ENCODE results near the gene ALCAM. TPM values are rescaled to one million over a fixed set of nuclear protein-coding genes. Genes with fewer than 3 reads are reported as not detected.

Gene ALCAM
- total RNA-seq, 2 experiments from 2014 or later = 47.7 to 51.3 TPM

GRCh38 chr3:105367063-105367405, 325 bp downstream of the ALCAM start:
- TF ChIP-seq EZH2phosphoT487 (IDR thresholded peaks at IDR 0.05; ENCODE audit: borderline replicate concordance, low read depth, low read length) = no peak
- TF ChIP-seq, protein P1, sequence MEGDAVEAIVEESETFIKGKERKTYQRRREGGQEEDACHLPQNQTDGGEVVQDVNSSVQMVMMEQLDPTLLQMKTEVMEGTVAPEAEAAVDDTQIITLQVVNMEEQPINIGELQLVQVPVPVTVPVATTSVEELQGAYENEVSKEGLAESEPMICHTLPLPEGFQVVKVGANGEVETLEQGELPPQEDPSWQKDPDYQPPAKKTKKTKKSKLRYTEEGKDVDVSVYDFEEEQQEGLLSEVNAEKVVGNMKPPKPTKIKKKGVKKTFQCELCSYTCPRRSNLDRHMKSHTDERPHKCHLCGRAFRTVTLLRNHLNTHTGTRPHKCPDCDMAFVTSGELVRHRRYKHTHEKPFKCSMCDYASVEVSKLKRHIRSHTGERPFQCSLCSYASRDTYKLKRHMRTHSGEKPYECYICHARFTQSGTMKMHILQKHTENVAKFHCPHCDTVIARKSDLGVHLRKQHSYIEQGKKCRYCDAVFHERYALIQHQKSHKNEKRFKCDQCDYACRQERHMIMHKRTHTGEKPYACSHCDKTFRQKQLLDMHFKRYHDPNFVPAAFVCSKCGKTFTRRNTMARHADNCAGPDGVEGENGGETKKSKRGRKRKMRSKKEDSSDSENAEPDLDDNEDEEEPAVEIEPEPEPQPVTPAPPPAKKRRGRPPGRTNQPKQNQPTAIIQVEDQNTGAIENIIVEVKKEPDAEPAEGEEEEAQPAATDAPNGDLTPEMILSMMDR (conservative IDR thresholded peaks at IDR 0.05; ENCODE audit: low read length) = no peak
- Histone ChIP-seq H3K9me3 (ENCODE audit: low read length) (no peaks in the 10 kb centered on the region), H2AFZ (ENCODE audit: low read length) (peak overlapping the region; percentile 94; the same call in 1 of the 2 replicates), H3K36me3 (ENCODE audit: insufficient read depth, low read length) (no peaks in the 10 kb centered on the region), H4K20me1 (ENCODE audit: insufficient read depth, low read length) (0 out of 2 replicates have a peak, but pooled peaks cover 4% of the 10 kb centered on the region), H3K79me2 (ENCODE audit: insufficient read depth, low read depth, low read length) (peaks cover 35% of the 10 kb centered on the region), H3K4me2 (ENCODE audit: low read length) (peak overlapping the region; percentile 94), H3K4me3 (ENCODE audit: low read depth, low read length, poor library complexity, severe bottlenecking) (peak overlapping the region; percentile 74), H3K9me2 (ENCODE audit: insufficient read depth, low read length) (no peaks in the 10 kb centered on the region), H3K27ac (ENCODE audit: low read depth, low read length, poor library complexity, severe bottlenecking) (peak overlapping the region; percentile 92), H3K4me1 (ENCODE audit: insufficient read depth, low read length, poor library complexity, severe bottlenecking) (peaks cover 27% of the 10 kb centered on the region)
- CTCF ChIA-PET (ENCODE audit: unreplicated experiment) = no interaction called here
- BruUV-seq (replicated peaks) = no TSS peak
- peak; percentile 33 for DNase-seq (ENCODE audit: low spot score)
- intact Hi-C loops (cut with micrococcal nuclease; ENCODE audit: unreplicated experiment) = loop anchor here (5.0 kb wide), 3 partner anchors 500 to 1095 kb away; partner anchors contain the start of gene CBLB
- POLR2A ChIA-PET = interaction anchor here (1.1 to 2.5 kb wide), 2 partner anchors 11 to 890 kb away, joined by 5 to 15 read pairs; no protein-coding TSS in a partner anchor

DNA sequence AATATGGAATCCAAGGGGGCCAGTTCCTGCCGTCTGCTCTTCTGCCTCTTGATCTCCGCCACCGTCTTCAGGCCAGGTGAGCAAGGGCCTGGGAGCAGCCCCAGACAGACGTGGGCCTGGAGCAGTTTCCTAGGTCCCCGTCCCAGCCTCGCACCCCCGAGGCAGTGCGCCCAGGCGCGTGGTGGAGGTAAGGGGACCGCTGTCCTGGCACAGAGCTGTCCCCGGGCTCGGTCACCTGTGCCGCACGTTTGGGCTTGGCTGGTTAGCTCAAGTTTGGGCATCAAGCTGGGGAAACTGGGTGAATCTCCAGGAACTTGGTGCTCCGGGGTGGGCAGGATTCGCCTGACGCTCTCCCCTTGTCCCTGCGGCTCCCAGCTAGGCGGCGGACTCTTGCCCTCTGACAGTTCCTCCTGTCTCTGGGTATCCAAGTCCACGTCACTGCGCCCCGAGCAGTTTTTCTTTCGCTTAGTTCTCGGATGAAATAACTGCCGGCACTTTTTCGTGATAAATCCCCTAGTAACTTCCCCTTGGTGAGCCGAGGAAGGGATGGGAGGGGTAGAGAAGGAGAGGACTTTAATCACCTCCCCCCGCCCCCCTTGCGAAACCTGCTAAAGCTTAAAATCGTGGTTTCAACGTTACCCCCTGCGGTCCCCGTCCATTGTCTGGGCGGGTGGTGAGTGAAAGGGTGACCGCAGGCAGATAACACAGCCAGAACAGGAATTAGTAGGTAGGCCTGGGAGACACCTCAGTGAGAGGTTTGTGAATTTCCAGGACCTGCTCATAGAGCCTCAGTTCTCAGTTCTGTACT, 901 bp downstream of the ALCAM start:
- 0 out of 2 replicates have a peak, but pooled peaks cover 9% of the 10 kb centered on the region for H4K20me1 ChIP-seq (ENCODE audit: insufficient read depth, low read length)
- no TSS peak for BruUV-seq (replicated peaks)
- peaks cover 27% of the 10 kb centered on the region for H3K4me1 ChIP-seq (ENCODE audit: insufficient read depth, low read length, poor library complexity, severe bottlenecking)
- no peaks in the 10 kb centered on the region for H3K9me2 ChIP-seq (ENCODE audit: insufficient read depth, low read length)
- no peaks in the 10 kb centered on the region for H3K36me3 ChIP-seq (ENCODE audit: insufficient read depth, low read length)
- H3K27ac ChIP-seq (ENCODE audit: low read depth, low read length, poor library complexity, severe bottlenecking) = peak overlapping the region; percentile 92
- TF ChIP-seq, protein P1 (conservative IDR thresholded peaks at IDR 0.05; ENCODE audit: low read length) = no peak
- no peak for TF ChIP-seq EZH2phosphoT487 (IDR thresholded peaks at IDR 0.05; ENCODE audit: borderline replicate concordance, low read depth, low read length)
- H3K4me2 ChIP-seq (ENCODE audit: low read length) = peak overlapping the region; percentile 94
- H2AFZ ChIP-seq (ENCODE audit: low read length) = peak overlapping the region; percentile 94; the same call in 1 of the 2 replicates
- no peaks in the 10 kb centered on the region for H3K9me3 ChIP-seq (ENCODE audit: low read length)
- H3K79me2 ChIP-seq (ENCODE audit: insufficient read depth, low read depth, low read length) = peaks cover 41% of the 10 kb centered on the region
- DNase-seq (ENCODE audit: low spot score) = peak; percentile 66
- intact Hi-C loops (cut with micrococcal nuclease; ENCODE audit: unreplicated experiment) = loop anchor here (2.0 to 5.0 kb wide), 4 partner anchors 500 to 1095 kb away; partner anchors contain the start of gene CBLB
- CTCF ChIA-PET (ENCODE audit: unreplicated experiment) = interaction anchor here (0.6 to 1.0 kb wide), 2 partner anchors 48 to 64 kb away, joined by 6 to 7 read pairs; no protein-coding TSS in a partner anchor
- POLR2A ChIA-PET = interaction anchor here (0.7 to 3.0 kb wide), 10 partner anchors 8 to 848 kb away, joined by 4 to 11 read pairs (median 5); no protein-coding TSS in a partner anchor
- peak overlapping the region; percentile 74 for H3K4me3 ChIP-seq (ENCODE audit: low read depth, low read length, poor library complexity, severe bottlenecking)

Measured in OCI-LY7 (cell line).